ENCODE data around the gene GPN2. TPM values are rescaled to one million over a fixed set of nuclear protein-coding genes. Genes with fewer than 3 reads are reported as not detected.
A peak's percentile ranks its signal among the peaks of the same experiment; 100 is the strongest.

GPN2 gene
- polyA plus RNA-seq, 3 donors = 8.3 to 15.9 (median 9.6) TPM

DNA sequence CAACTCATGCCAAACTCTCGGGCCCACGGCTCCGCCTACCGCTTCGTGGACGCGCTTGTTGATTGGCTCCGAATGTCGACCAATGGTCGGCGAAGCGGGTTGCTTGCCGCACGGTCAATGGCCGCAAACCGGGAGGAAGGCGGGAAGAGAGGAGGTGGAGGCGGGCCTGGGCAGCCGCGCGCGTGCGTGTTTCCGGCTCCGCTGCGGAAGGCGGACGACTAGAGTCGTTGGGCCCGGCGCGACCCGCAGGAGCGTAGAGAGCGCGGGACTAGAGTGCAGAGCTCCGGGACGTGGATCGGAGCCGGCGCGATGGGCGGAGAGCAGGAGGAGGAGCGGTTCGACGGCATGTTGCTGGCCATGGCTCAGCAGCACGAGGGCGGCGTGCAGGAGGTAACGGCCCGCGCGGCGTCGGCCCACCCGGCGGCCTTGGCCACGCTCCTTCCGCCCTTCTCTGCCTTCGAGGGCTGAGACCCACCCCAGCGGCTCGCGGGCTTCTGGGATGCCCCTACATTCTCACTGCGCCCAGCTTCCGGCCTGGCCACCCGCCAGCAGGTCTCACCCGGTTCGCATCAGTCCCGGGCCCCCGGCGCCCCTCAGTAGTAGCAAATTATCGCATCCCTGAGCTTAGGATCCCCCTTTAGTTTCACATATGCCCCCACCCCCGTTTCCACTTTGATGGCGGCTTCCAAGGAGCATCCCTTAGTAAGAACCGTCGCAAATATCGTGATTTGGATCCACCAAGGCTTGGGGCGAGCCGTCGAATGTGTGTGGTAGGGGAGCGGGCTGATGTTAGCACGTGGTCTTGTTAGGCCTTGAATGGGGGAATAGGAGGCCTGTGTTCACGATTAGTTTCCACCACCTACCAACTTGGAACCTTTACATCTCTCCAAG lies 31.7 kb upstream of the GPN2 start, which contains the start of gene NUDC:
NUDC (plus strand) TSS at position 204 of the 891 bp plus-strand sequence; CDS start at position 310, 106 bp downstream.
- 0% methylated on average over 70 of the region's 83 CpGs for WGBS (ENCODE audit: insufficient coverage)
- H3K27ac ChIP-seq (ENCODE audit: low read depth in 1 of 2, low read length in 2 of 2) = peak within 1 kb of the TSS; percentile 11 to 83
- peaks cover 9% of the 10 kb centered on the region for H4K20me1 ChIP-seq (ENCODE audit: insufficient read depth, low read length)
- TF ChIP-seq, protein P1, sequence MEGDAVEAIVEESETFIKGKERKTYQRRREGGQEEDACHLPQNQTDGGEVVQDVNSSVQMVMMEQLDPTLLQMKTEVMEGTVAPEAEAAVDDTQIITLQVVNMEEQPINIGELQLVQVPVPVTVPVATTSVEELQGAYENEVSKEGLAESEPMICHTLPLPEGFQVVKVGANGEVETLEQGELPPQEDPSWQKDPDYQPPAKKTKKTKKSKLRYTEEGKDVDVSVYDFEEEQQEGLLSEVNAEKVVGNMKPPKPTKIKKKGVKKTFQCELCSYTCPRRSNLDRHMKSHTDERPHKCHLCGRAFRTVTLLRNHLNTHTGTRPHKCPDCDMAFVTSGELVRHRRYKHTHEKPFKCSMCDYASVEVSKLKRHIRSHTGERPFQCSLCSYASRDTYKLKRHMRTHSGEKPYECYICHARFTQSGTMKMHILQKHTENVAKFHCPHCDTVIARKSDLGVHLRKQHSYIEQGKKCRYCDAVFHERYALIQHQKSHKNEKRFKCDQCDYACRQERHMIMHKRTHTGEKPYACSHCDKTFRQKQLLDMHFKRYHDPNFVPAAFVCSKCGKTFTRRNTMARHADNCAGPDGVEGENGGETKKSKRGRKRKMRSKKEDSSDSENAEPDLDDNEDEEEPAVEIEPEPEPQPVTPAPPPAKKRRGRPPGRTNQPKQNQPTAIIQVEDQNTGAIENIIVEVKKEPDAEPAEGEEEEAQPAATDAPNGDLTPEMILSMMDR (IDR thresholded peaks at IDR 0.05) = no peak
- H3K4me2 ChIP-seq (replicated peaks; ENCODE audit: extremely low read depth, low read length, poor library complexity, severe bottlenecking) = peak within 1 kb of the TSS; percentile 80
- Mint-ChIP-seq H3K27me3 (ENCODE audit: low read depth in 3 of 3) (peaks cover 0 to 3% (median 3%) of the 10 kb centered on the region in 3 donors), H3K4me3 (peak within 1 kb of the TSS; percentile 91 to 96), H3K36me3 (peaks cover 14 to 32% of the 10 kb centered on the region in 2 donors), H3K4me1 (peaks cover 20% of the 10 kb centered on the region), H3K9me3 (no peaks in the 10 kb centered on the region), H3K27ac (peak within 1 kb of the TSS; percentile 87 to 95 (median 92))
- peaks cover 35% of the 10 kb centered on the region for H3K79me2 ChIP-seq (ENCODE audit: insufficient read depth, low read length)
- H3K9me3 ChIP-seq (replicated peaks in 1 of 2; ENCODE audit: control insufficient read depth in 1 of 2, insufficient read depth in 1 of 2, low read length in 2 of 2) = no peaks in the 10 kb centered on the region
- peak within 1 kb of the TSS; percentile 88 for H3K9ac ChIP-seq (ENCODE audit: insufficient read depth, low read length, poor library complexity, severe bottlenecking)
- H3K4me1 ChIP-seq (ENCODE audit: control insufficient read depth in 1 of 2, insufficient read depth in 2 of 2, low read length in 2 of 2) = peaks cover 15 to 21% of the 10 kb centered on the region in 2 donors
- H2AFZ ChIP-seq (ENCODE audit: insufficient read depth, low read depth, low read length, poor library complexity, severe bottlenecking) = peak within 1 kb of the TSS; percentile 90
- H3K4me3 ChIP-seq (replicated peaks in 1 of 3; ENCODE audit: low read depth in 2 of 3, low read length in 3 of 3) = peak within 1 kb of the TSS; percentile 74 to 88 (median 78)
- H3K27me3 ChIP-seq (ENCODE audit: control insufficient read depth in 2 of 2, insufficient read depth in 2 of 2, low read length in 2 of 2) = no peaks in the 10 kb centered on the region
- intact Hi-C loops (cut with micrococcal nuclease) = no loop called here
- DNase-seq = peak; percentile 95 to 96 (median 95)
- peaks cover 26 to 29% of the 10 kb centered on the region in 2 donors for H3K36me3 ChIP-seq (replicated peaks in 1 of 2; ENCODE audit: control insufficient read depth in 1 of 2, insufficient read depth in 2 of 2, low read length in 2 of 2)

DNA sequence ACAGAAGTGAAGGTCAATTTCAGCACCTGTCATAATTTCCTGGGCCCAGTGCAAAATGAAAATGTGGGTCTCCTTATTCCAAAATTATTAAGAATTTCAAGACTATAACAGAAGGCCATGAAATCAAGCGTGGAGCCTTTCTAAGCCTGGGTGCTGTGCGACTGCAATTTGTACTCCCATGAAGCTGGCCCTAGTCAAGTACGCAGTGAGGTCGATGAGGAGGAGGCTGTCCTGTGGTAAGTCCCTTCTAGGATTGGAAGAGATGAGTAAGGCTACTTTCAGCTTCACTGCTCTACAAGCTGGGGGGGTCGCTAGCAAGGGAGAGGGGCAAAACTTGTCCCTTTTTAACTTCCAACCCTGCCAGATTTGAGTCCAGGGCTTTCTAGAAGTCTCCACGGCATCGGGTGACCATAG lies 31.1 kb upstream of the GPN2 start:
- Mint-ChIP-seq H3K9me3 (no peaks in the 10 kb centered on the region), H3K27ac (peak overlapping the region; percentile 25 to 95 (median 92)), H3K4me1 (peaks cover 20% of the 10 kb centered on the region), H3K4me3 (peak overlapping the region; percentile 91 to 96), H3K36me3 (peaks cover 9 to 26% of the 10 kb centered on the region in 2 donors), H3K27me3 (ENCODE audit: low read depth in 3 of 3) (peaks cover 0 to 3% (median 3%) of the 10 kb centered on the region in 3 donors)
- Histone ChIP-seq H3K36me3 (replicated peaks in 1 of 2; ENCODE audit: control insufficient read depth in 1 of 2, insufficient read depth in 2 of 2, low read length in 2 of 2) (peaks cover 21 to 23% of the 10 kb centered on the region in 2 donors), H3K4me1 (ENCODE audit: control insufficient read depth in 1 of 2, insufficient read depth in 2 of 2, low read length in 2 of 2) (peaks cover 15 to 21% of the 10 kb centered on the region in 2 donors), H3K9ac (ENCODE audit: insufficient read depth, low read length, poor library complexity, severe bottlenecking) (peak overlapping the region; percentile 88), H3K27me3 (ENCODE audit: control insufficient read depth in 2 of 2, insufficient read depth in 2 of 2, low read length in 2 of 2) (no peaks in the 10 kb centered on the region), H3K4me3 (replicated peaks in 1 of 3; ENCODE audit: low read depth in 2 of 3, low read length in 3 of 3) (peak overlapping the region in 2 of 3 experiments; percentile 74 to 88), H2AFZ (ENCODE audit: insufficient read depth, low read depth, low read length, poor library complexity, severe bottlenecking) (peak overlapping the region; percentile 90), H3K79me2 (ENCODE audit: insufficient read depth, low read length) (peaks cover 31% of the 10 kb centered on the region), H4K20me1 (ENCODE audit: insufficient read depth, low read length) (peaks cover 9% of the 10 kb centered on the region), H3K4me2 (replicated peaks; ENCODE audit: extremely low read depth, low read length, poor library complexity, severe bottlenecking) (peak overlapping the region; percentile 80), H3K27ac (ENCODE audit: low read depth in 1 of 2, low read length in 2 of 2) (peak overlapping the region in 1 of 2 donors; percentile 83), H3K9me3 (replicated peaks in 1 of 2; ENCODE audit: control insufficient read depth in 1 of 2, insufficient read depth in 1 of 2, low read length in 2 of 2) (no peaks in the 10 kb centered on the region)
- TF ChIP-seq, protein P1 (IDR thresholded peaks at IDR 0.05) = no peak
- DNase-seq = no peak
- 4% methylated on average over 5 of the region's 7 CpGs for WGBS (ENCODE audit: insufficient coverage)
- intact Hi-C loops (cut with micrococcal nuclease) = no loop called here
